Activated CD4-positive, CD25-positive, alpha-beta regulatory T cell treated with anti-CD3 and anti-CD28 coated beads, Interleukin-2, amount 50 U/mL, for 16 hours (primary cell): ENCODE results near the gene ADAMTS14.

ENCODE experiments used
- DNase-seq: peaks from one replicate; pipeline ENCODE4 v3.0.0-alpha.2; 2020; ENCODE audit warnings: low read depth, low spot score

Gene ADAMTS14

GRCh38 chr10:70784016-70784415, 111.7 kb downstream of the ADAMTS14 start:
- no peak for DNase-seq

DNA sequence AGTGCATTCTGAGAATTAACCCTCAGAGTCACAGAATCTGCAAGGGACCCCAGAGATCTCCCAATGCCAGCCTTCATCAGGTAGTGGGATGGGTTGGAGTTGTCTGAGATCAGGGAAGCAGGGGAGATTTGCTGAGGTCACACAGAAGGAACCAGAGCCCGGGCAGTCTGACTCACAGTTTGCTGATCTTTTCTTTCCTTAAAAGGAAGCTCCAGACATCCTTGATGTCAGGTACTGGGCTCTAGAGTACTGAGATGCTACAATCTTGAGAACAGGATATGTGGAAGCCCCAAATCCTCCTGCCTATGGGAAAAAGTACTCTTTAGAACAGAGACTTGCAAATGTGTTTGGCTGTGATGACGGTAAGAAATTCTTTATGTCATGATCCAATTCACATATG, 112.2 kb downstream of the ADAMTS14 start:
- no peak for DNase-seq

DNA sequence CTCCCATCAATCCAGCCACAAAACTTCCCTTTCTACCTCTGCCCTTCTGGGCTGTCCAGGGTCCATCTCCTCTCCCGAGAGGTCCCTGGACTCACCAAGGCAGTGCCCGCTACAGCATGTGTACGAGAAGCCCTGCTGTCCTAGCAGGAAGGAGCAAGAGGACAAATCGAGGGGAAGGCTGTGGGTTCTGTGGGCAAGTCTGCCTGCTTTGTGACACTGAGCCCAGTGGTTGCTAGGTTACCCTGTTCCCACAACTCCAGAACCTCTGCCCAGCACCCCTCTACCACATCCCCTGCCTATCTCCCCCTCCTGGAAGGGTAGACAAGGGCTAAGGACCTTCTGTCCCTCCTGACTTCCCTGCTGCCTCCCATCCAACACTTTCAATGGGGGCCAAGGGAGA, 112.9 kb downstream of the ADAMTS14 start, which contains the start of gene TBATA:
TSS of gene TBATA (minus strand) at position 188 of the 400 bp plus-strand sequence. CDS start 1,998 bp downstream, outside the sequence.
- DNase-seq = no peak

- DNase-seq = no peak
These were observed 114.6 kb downstream of the ADAMTS14 start for GRCh38 chr10:70786799-70787415.

DNA sequence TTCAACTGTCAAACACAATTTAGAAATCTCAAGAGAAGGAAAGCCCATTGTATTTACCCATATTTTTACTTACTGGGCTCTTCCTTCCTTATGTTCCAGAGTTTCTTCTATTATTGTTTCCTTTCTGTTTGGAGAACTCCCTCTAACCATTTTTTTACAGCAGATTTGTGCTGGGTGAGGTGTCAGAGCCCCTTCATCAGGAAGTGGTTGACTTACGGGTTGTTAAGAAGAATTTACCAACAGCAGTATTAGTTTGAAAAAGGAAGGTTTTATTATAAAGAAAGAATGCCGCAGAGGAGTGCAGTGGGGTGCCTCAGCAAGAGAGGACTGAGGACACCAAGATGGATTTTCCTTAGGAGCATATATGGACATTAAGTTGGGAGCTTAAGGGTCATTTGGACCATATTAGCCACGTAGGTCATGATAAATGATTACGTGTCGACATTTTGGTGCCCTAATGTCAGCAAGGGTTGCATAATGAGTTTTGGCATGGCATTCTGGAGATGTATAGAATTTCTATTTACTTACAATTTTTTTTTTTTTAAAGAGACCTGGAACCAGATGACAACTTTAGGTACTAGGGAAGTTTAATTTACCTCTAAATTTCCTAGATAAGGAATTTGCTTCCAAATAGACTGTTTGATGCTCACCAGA, 119.2 kb downstream of the ADAMTS14 start:
- DNase-seq = no peak

GRCh38 chr10:70795613-70796012, 123.3 kb downstream of the ADAMTS14 start:
- no peak for DNase-seq

DNA sequence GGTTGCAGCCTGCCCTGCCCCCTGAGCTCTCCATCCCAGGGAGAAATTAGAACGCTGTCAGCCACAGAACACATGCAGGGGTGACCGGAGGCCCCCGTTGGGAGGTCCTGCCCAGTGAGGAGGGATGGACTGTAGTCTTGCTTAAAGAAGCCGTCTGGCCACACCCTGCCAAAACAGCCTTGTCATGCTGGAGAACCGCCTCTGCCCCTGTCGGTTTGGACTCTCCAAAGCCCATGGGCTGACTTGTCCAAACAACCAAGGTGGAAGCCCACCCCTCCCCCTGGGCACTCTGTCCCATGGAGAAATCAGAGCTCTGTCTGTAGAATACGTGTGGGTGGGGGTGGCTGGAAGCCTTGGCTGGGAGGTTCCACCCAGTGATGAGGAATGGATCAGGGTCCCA, 125.5 kb downstream of the ADAMTS14 start:
- no peak for DNase-seq

GRCh38 chr10:70799124-70799523, 126.8 kb downstream of the ADAMTS14 start:
- no peak for DNase-seq

- DNase-seq = no peak
These were observed 129.5 kb downstream of the ADAMTS14 start for GRCh38 chr10:70801854-70802253.

DNA sequence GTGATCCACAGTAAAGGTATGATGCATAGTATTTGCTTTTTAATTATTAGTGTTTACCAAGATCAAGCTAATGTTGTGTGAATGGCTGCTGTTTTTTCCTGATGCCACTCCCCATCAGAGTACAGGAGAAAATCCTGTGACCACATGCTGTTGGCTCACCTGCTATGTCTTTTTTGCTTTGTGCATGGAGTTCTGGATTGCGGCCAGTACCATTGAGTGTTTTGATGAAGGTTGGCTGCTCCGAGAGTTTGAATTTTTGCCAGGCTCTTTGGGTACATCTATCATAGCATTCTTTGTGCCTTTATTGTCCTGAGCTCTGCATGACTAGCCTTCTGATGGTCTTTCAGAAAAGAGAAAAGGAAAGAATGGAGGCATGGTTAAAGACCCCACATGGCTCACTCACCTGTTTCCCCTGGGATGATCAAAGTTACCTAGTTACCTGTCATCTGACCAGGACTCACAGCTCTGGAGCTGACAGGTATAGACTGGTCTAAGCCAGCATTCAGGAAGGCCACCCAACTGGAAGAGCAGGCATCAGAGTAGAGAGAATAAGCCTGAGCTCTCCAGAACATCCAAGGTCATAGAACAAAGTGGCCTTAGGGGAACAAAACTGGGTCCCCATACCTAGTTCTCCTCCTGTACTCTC, 131.6 kb downstream of the ADAMTS14 start:
- no peak for DNase-seq

- no peak for DNase-seq
These were observed 132.1 kb downstream of the ADAMTS14 start for GRCh38 chr10:70804421-70804808.

DNA sequence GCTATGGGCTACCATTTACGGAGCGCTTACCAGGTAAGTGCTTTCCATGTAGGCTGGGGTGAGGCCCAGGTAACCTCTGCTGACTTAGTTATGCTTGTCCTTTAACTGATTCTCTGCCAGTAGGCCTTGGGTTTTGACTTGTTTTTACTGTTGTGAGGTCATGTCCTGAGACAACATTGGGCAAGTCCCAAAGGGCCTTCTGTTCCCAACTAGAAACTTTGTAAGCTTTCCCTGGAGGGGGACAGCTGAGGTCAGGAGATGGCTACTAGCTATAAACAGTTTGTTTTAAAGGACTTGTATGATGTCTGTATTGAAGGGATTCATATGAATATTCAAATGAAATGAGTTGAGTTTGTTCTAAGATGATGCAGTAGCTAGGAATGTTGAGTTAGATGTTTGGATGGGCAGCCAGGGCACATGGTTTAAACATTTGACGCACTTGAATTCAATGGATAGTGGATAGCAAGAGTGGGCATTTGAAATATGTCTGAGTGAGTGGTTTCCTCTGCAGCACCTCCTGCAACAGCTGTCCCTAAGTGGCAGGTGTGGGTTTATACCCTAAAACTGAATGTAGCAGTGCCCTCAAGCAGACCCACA, 133.4 kb downstream of the ADAMTS14 start:
- no peak for DNase-seq

DNA sequence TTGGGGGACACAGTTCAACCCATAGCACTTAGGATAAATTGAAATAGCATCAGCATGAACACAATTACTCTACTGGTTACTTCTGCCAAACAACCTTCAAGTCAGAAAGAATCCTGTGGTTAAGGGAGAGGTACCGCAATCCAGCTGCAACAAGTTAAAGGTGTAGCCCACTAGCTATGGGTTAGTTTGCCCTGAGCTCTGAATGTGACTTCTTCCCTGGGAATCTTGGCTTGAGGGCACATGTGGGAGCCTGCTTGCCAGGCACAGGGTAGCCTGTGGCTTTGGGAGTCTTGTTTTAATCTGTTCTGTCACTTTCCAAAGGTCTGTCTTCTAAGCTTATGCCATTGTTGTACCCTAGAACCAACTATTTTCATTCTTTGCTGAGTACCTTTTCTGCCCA, 134.5 kb downstream of the ADAMTS14 start:
- DNase-seq = no peak

DNA sequence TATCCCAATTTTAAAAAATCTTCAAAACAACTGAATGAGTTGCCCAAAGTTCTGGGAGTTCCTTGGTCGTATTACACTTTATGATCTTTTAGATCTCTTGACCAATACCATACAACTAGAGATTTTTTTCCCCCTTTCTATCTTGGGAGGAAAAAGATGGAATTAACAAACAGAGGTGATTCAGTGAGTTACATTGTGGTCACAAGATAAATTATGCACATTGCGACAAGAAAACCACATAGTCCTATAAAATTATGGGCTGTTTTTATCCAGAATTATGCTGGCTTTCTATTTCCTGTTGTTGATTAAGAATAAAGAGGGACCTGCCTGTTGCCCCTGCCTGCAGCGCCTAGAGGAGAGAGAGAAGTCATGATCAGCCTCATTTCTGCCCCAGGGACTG, 135.2 kb downstream of the ADAMTS14 start:
- no peak for DNase-seq

DNA sequence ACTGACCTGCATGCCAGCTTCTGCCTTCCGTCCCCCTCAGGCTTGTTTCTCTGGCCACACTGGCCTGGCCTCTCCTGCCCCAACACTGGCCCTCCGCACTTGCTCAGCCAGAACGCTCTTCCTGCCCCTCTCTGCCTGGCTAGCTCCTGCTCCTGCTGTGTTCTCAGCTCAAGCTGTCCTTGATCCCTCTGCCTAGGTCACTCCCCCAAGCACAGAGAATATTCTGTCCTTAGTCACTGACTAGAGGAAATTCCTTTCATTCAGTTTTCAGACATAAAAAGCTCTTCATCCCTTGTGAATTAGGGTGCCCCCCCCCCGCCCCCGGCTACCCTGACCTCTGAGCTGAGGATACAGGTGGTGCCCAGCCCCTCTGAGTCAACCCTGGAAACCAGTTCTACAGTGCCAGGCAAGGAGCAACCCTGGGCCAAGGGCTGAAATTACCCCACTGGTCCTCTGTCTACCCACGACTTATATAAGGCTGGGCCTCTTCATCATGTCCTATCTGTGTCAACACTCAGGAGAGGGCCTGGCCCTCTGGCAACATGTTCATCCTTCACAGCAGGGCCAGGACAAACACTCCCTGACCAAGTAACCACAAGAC, 136.8 kb downstream of the ADAMTS14 start:
- DNase-seq = no peak

DNA sequence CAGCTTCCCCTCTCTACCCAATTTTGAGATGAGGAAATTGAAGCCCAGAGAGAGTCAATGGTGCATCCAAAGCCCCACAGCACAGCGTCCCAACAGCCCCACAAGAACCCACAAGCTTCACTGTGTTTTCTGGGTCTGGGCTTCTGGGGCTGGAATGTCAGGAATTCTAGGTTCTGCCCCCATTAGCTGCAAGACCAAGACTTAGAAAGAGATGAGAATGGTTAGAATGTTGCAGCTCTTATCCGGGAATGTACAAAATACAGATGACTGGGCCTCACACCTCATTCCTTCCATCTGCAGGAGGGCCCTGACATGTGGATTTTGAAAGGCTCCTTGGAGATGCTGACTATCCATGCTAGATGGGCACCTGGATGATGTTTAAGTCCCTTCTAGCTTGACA, 137.4 kb downstream of the ADAMTS14 start:
- no peak for DNase-seq

DNA sequence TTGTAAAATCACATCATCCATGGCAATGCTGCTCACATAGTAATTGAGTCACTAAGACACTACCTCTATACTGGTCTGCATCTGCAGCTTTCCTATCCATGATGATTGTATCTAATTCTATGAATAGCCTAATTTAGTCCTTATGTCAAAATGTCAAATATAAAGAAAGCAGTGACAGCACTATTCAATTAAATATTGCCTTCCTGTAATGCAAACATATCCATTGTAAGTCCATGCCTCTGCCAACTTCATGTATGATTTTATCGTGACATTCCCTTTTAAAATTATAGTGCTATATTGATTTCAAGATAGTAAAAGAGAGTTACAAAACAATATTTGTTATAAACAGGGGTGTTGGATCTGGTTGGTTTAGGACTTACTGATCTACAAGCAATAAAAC, 138.7 kb downstream of the ADAMTS14 start:
- DNase-seq = no peak

GRCh38 chr10:70811881-70812280, 139.6 kb downstream of the ADAMTS14 start:
- no peak for DNase-seq
